ENCODE data around the gene COX19. TPM values are rescaled to one million over a fixed set of nuclear protein-coding genes. Genes with fewer than 3 reads are reported as not detected.

The COX19 gene
- total RNA-seq, 1 donor from 2014 or later = 2.1 TPM

- peak; percentile 1 to 52 for DNase-seq (ENCODE audit: low spot score in 2 of 2)
- no peak for TF ChIP-seq CTCF (IDR thresholded peaks at IDR 0.05)
- intact Hi-C loops (cut with DNase I) = no loop called here
- H3K27ac ChIP-seq = no peak overlapping the region
- peaks cover 3% of the 10 kb centered on the region in 2 donors for H3K4me1 ChIP-seq
- H3K9me3 ChIP-seq = no peaks in the 10 kb centered on the region
- no peak overlapping the region for H3K4me3 ChIP-seq
- no peaks in the 10 kb centered on the region for H3K27me3 ChIP-seq
- H3K36me3 ChIP-seq = peaks cover 0 to 2% of the 10 kb centered on the region in 2 donors
Observed at GRCh38 chr7:919924-920341, 55.4 kb downstream of the COX19 start.

GRCh38 chr7:919114-919442 is 56.3 kb downstream of the COX19 start:
- intact Hi-C loops (cut with DNase I) = no loop called here
- H3K4me1 ChIP-seq = no peaks in the 10 kb centered on the region
- no peak overlapping the region for H3K27ac ChIP-seq
- H3K9me3 ChIP-seq = no peaks in the 10 kb centered on the region
- H3K4me3 ChIP-seq = no peak overlapping the region
- no peak for TF ChIP-seq CTCF (IDR thresholded peaks at IDR 0.05)
- H3K36me3 ChIP-seq = peaks cover 0 to 2% of the 10 kb centered on the region in 2 donors
- no peaks in the 10 kb centered on the region for H3K27me3 ChIP-seq
- no peak for DNase-seq (ENCODE audit: low spot score in 2 of 2)

GRCh38 chr7:918441-919113 is 56.8 kb downstream of the COX19 start:
- no peak for TF ChIP-seq CTCF (IDR thresholded peaks at IDR 0.05)
- peak; percentile 4 to 55 for DNase-seq (ENCODE audit: low spot score in 2 of 2)
- no peaks in the 10 kb centered on the region for H3K9me3 ChIP-seq
- no peak overlapping the region for H3K4me3 ChIP-seq
- no peaks in the 10 kb centered on the region for H3K27me3 ChIP-seq
- H3K36me3 ChIP-seq = peaks cover 0 to 2% of the 10 kb centered on the region in 2 donors
- H3K27ac ChIP-seq = no peak overlapping the region
- intact Hi-C loops (cut with DNase I) = no loop called here
- no peaks in the 10 kb centered on the region for H3K4me1 ChIP-seq

- H3K4me3 ChIP-seq = no peak overlapping the region
- peaks cover 0 to 2% of the 10 kb centered on the region in 2 donors for H3K36me3 ChIP-seq
- TF ChIP-seq CTCF (IDR thresholded peaks at IDR 0.05) = no peak
- no peaks in the 10 kb centered on the region for H3K27me3 ChIP-seq
- peak in 1 of 2 donors; percentile 52 for DNase-seq (ENCODE audit: low spot score in 2 of 2)
- no peaks in the 10 kb centered on the region for H3K9me3 ChIP-seq
- intact Hi-C loops (cut with DNase I) = no loop called here
- no peak overlapping the region for H3K27ac ChIP-seq
- no peaks in the 10 kb centered on the region for H3K4me1 ChIP-seq
Observed at GRCh38 chr7:918118-918425, 57.3 kb downstream of the COX19 start.

GRCh38 chr7:917255-918117 is 57.9 kb downstream of the COX19 start:
- no peak overlapping the region for H3K4me3 ChIP-seq
- peaks cover 0 to 2% of the 10 kb centered on the region in 2 donors for H3K36me3 ChIP-seq
- no peaks in the 10 kb centered on the region for H3K27me3 ChIP-seq
- no peaks in the 10 kb centered on the region for H3K9me3 ChIP-seq
- no peak overlapping the region for H3K27ac ChIP-seq
- TF ChIP-seq CTCF (IDR thresholded peaks at IDR 0.05) = no peak
- DNase-seq (ENCODE audit: low spot score in 2 of 2) = peak in 1 of 2 donors; percentile 52
- no peaks in the 10 kb centered on the region for H3K4me1 ChIP-seq
- intact Hi-C loops (cut with DNase I) = no loop called here
